Ectodermal cell (in vitro differentiated cells): ENCODE measurements around the gene KPNA4.

Experiments
- H3K27ac ChIP-seq: 2 replicates; pipeline ENCODE4 v1.7.0; 2013; ENCODE audit warnings: mild to moderate bottlenecking, low read depth, low read length; ENCODE audit not compliant: insufficient read depth, poor library complexity, severe bottlenecking
- H3K27me3 ChIP-seq: 2 replicates; pipeline ENCODE4 v1.7.0; 2013; ENCODE audit warnings: mild to moderate bottlenecking, low read length; ENCODE audit not compliant: insufficient read depth, control insufficient read depth, poor library complexity, severe bottlenecking
- H3K36me3 ChIP-seq: one replicate; pipeline ENCODE4 v1.7.0; 2013; ENCODE audit warnings: low read length; ENCODE audit not compliant: control insufficient read depth, insufficient read depth
- H3K4me1 ChIP-seq: one replicate; pipeline ENCODE4 v1.7.0; 2013; ENCODE audit warnings: low read length; ENCODE audit not compliant: control insufficient read depth, insufficient read depth
- H3K4me3 ChIP-seq: 2 replicates; pipeline ENCODE4 v1.7.0; 2013; ENCODE audit warnings: low read depth, low read length, control low read depth; ENCODE audit not compliant: insufficient read depth
- H3K9me3 ChIP-seq: 2 replicates; pipeline ENCODE4 v1.7.0; 2013; ENCODE audit warnings: mild to moderate bottlenecking, low read length, moderate library complexity; ENCODE audit not compliant: control insufficient read depth
- WGBS, 2 experiments: methylation state at CpG; one replicate each; pipeline ENCODE4 v1.1.7; 2013; ENCODE audit warnings: missing lambda C conversion rate in 2 of 2; 5-methylcytosine and 5-hydroxymethylcytosine counted together

The KPNA4 gene

GRCh38 chr3:160598865-160599264 is 33.5 kb upstream of the KPNA4 start:
- no peaks in the 10 kb centered on the region for H3K27me3 ChIP-seq
- no peak overlapping the region for H3K27ac ChIP-seq
- no peak overlapping the region for H3K4me3 ChIP-seq
- H3K9me3 ChIP-seq, result no peaks in the 10 kb centered on the region
- no peaks in the 10 kb centered on the region for H3K4me1 ChIP-seq
- 87 to 92% methylated on average over 2 of the region's 2 CpGs for WGBS, 2 experiments
- no peaks in the 10 kb centered on the region for H3K36me3 ChIP-seq

GRCh38 chr3:160588023-160588422 is 22.7 kb upstream of the KPNA4 start:
- Histone ChIP-seq H3K9me3 (no peaks in the 10 kb centered on the region), H3K36me3 (no peaks in the 10 kb centered on the region), H3K27ac (no peak overlapping the region), H3K27me3 (no peaks in the 10 kb centered on the region), H3K4me1 (no peaks in the 10 kb centered on the region), H3K4me3 (no peak overlapping the region)

- Histone ChIP-seq H3K4me3 (no peak overlapping the region), H3K36me3 (no peaks in the 10 kb centered on the region), H3K27ac (no peak overlapping the region), H3K27me3 (no peaks in the 10 kb centered on the region), H3K4me1 (no peaks in the 10 kb centered on the region), H3K9me3 (no peaks in the 10 kb centered on the region)
- WGBS, 2 experiments, result 89 to 92% methylated on average over 1 of the region's 1 CpG
Observed at GRCh38 chr3:160587105-160587504, 21.7 kb upstream of the KPNA4 start.

DNA sequence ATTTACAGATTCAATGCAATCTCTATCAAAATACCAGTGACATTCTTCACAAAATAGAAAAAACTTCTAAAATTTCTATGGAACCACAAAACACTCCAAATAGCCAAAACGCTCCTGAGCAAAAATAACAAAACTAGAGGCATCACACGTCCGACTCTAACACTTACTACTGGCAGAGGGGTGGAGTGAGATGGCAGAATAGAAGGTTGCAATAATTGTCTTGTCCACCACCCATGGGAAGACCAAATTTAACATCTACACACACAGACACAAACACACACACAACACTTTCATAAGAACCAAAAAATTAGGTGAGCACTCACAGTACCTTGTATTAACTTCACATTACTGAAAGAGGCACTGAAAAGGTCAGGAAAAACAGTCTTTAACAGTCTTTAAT is 21.3 kb upstream of the KPNA4 start:
- no peaks in the 10 kb centered on the region for H3K9me3 ChIP-seq
- H3K4me1 ChIP-seq, result no peaks in the 10 kb centered on the region
- H3K36me3 ChIP-seq, result no peaks in the 10 kb centered on the region
- no peak overlapping the region for H3K27ac ChIP-seq
- H3K4me3 ChIP-seq, result no peak overlapping the region
- WGBS, 2 experiments, result 95% methylated on average over 3 of the region's 3 CpGs; no CpG with 5 or more reads in 1 of the 2 experiments
- no peaks in the 10 kb centered on the region for H3K27me3 ChIP-seq

- Histone ChIP-seq H3K9me3 (no peaks in the 10 kb centered on the region), H3K27me3 (no peaks in the 10 kb centered on the region), H3K4me3 (no peak overlapping the region), H3K36me3 (no peaks in the 10 kb centered on the region), H3K4me1 (no peaks in the 10 kb centered on the region), H3K27ac (no peak overlapping the region)
Observed at GRCh38 chr3:160583451-160583850, 18.1 kb upstream of the KPNA4 start.

- Histone ChIP-seq H3K4me3 (no peak overlapping the region), H3K9me3 (no peaks in the 10 kb centered on the region), H3K4me1 (no peaks in the 10 kb centered on the region), H3K27me3 (no peaks in the 10 kb centered on the region), H3K36me3 (no peaks in the 10 kb centered on the region), H3K27ac (no peak overlapping the region)
- 96 to 97% methylated on average over 2 of the region's 2 CpGs for WGBS, 2 experiments
Observed at GRCh38 chr3:160580938-160581337, 15.6 kb upstream of the KPNA4 start.

DNA sequence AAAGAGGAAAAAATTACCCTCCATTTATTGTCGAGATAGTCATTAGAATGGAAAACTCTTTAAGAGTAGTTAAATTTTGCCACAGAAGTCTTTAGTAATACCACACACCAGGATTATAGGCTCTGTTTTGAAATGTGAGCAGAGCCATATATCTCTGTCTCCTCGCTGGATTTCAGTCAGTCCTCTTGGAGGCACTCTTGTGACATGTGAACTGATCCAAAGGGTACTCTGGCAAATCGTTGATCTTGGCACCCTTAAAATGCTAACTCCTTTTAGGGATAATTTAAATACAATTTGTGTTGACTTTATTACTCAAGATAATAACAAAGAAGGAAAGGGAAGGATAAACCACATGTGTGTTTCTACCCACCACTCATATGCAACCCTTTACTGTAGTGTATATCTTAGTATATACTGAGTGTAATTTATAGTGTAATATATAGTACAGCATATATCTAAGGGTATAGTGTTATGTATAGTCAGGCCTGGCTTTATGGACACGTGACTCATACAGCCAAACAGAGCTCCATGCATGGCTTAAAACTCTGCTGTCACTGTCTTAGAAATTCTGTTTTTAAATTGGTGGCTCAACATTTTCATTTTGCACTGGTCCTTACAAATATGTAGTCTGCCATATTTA is 12.3 kb upstream of the KPNA4 start:
- H3K4me3 ChIP-seq, result no peak overlapping the region
- WGBS, 2 experiments, result 55 to 64% methylated on average over 2 to 4 of the region's 4 CpGs
- no peaks in the 10 kb centered on the region for H3K27me3 ChIP-seq
- no peaks in the 10 kb centered on the region for H3K4me1 ChIP-seq
- H3K9me3 ChIP-seq, result no peaks in the 10 kb centered on the region
- H3K27ac ChIP-seq, result no peak overlapping the region
- H3K36me3 ChIP-seq, result no peaks in the 10 kb centered on the region

- H3K4me3 ChIP-seq, result no peak overlapping the region
- no peaks in the 10 kb centered on the region for H3K4me1 ChIP-seq
- WGBS, 2 experiments, result 68 to 100% methylated on average over 1 to 2 of the region's 2 CpGs
- H3K9me3 ChIP-seq, result no peaks in the 10 kb centered on the region
- no peak overlapping the region for H3K27ac ChIP-seq
- no peaks in the 10 kb centered on the region for H3K27me3 ChIP-seq
- no peaks in the 10 kb centered on the region for H3K36me3 ChIP-seq
Observed at GRCh38 chr3:160577093-160577492, 11.7 kb upstream of the KPNA4 start.

DNA sequence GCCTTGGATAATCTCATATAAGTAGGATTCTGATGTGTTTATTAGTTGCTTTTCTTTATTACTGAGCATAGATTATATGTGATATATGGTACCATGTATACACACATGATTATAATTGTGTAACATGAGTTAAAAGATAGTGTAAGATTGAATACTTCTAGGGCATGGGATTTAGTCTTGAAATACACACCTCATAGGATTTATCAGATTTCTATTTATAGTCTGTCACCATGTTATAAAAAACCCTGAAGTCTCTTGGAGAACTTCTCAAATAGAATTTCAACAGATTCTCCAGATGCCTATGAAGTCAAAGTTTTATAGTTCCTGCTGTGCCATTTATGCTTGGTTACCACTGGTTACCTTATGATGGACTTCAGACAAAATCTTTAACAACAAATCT is 11.2 kb upstream of the KPNA4 start:
- Histone ChIP-seq H3K27me3 (no peaks in the 10 kb centered on the region), H3K27ac (no peak overlapping the region), H3K9me3 (no peaks in the 10 kb centered on the region), H3K4me3 (no peak overlapping the region), H3K4me1 (no peaks in the 10 kb centered on the region), H3K36me3 (no peaks in the 10 kb centered on the region)

GRCh38 chr3:160575589-160575988 is 10.2 kb upstream of the KPNA4 start:
- no peak overlapping the region for H3K27ac ChIP-seq
- H3K27me3 ChIP-seq, result no peaks in the 10 kb centered on the region
- H3K4me1 ChIP-seq, result no peaks in the 10 kb centered on the region
- no peaks in the 10 kb centered on the region for H3K9me3 ChIP-seq
- no peaks in the 10 kb centered on the region for H3K36me3 ChIP-seq
- 80 to 95% methylated on average over 1 of the region's 1 CpG for WGBS, 2 experiments
- H3K4me3 ChIP-seq, result no peak overlapping the region

- Histone ChIP-seq H3K27ac (no peak overlapping the region), H3K4me3 (no peak overlapping the region), H3K27me3 (no peaks in the 10 kb centered on the region), H3K4me1 (no peaks in the 10 kb centered on the region), H3K36me3 (no peaks in the 10 kb centered on the region), H3K9me3 (no peaks in the 10 kb centered on the region)
- 89 to 95% methylated on average over 3 of the region's 3 CpGs for WGBS, 2 experiments
Observed at GRCh38 chr3:160574636-160575035, 9.3 kb upstream of the KPNA4 start.
